Thyroid gland (tissue), 4 donors: ENCODE results near the gene FAM47B. TPM values are rescaled to one million over a fixed set of nuclear protein-coding genes. Genes with fewer than 3 reads are reported as not detected.

ENCODE experiments used
- DNase-seq, 2 donors: peaks; one replicate each; pipeline ENCODE4 v3.0.0-alpha.2; 2019
- H3K27ac ChIP-seq, 3 donors: fragments of 200-600 bp; sonication (generic); 1 replicate in 2 of 3; 2 replicates in 1 of 3; pipeline ENCODE4 v1.5.1; 2016 to 2019; ENCODE audit warnings: mild to moderate bottlenecking in 1 of 3, moderate library complexity in 1 of 3
- H3K27me3 ChIP-seq: fragments of 200-600 bp; sonication (generic); one replicate; pipeline ENCODE4 v1.5.1; 2019
- H3K36me3 ChIP-seq, 2 donors: fragments of 200-600 bp; sonication (generic); one replicate each; pipeline ENCODE4 v1.5.1; 2016 to 2019
- H3K4me1 ChIP-seq, 2 donors: fragments of 200-600 bp; sonication (generic); one replicate each; pipeline ENCODE4 v1.5.1; 2017 to 2019
- H3K4me3 ChIP-seq, 3 donors: fragments of 200-600 bp; sonication (generic); replicated peaks in 1 of 3; 1 replicate in 2 of 3; 2 replicates in 1 of 3; pipeline ENCODE4 v1.5.1; 2016; ENCODE audit warnings: mild to moderate bottlenecking in 1 of 3
- H3K9me3 ChIP-seq: fragments of 200-600 bp; sonication (generic); one replicate; pipeline ENCODE4 v1.5.1; 2017
- POLR2A ChIP-seq, 2 donors: fragments of 450-650 bp; IDR thresholded peaks; one replicate each; pipeline ENCODE4 v1.6.1; 2017; ENCODE audit warnings: antibody characterized with exemption in 2 of 2, mild to moderate bottlenecking in 2 of 2, moderate library complexity in 1 of 2
- WGBS, 2 donors: methylation state at CpG; one replicate each; pipeline ENCODE4 v1.1.5; 2017; 5-methylcytosine and 5-hydroxymethylcytosine counted together
- intact Hi-C: fragments of 100-400 bp; cut with DNase I; formaldehyde crosslinking; loops from one replicate; pipeline ENCODE4 v1.15.1; 2023
- total RNA-seq, 4 donors: library from RNA; depleted of rRNA; stranded (reverse); fragments of >200 nt; gene quantifications; one replicate each; pipeline ENCODE4 v1.2.3, GENCODE V29; 2016
- TF ChIP-seq, protein P1 (sequence below), 6 experiments: fragments of 200-600 bp in 3 of 6; fragments of 450-650 bp in 3 of 6; sonication (generic) in 3 of 6; IDR thresholded peaks; one replicate each; pipeline ENCODE4 v1.5.1; 2016 to 2019; ENCODE audit warnings: antibody characterized with exemption in 6 of 6, mild to moderate bottlenecking in 2 of 6, inconsistent platforms in 1 of 6, moderate library complexity in 1 of 6

FAM47B gene
- total RNA-seq, 4 donors from 2014 or later = not detected

DNA sequence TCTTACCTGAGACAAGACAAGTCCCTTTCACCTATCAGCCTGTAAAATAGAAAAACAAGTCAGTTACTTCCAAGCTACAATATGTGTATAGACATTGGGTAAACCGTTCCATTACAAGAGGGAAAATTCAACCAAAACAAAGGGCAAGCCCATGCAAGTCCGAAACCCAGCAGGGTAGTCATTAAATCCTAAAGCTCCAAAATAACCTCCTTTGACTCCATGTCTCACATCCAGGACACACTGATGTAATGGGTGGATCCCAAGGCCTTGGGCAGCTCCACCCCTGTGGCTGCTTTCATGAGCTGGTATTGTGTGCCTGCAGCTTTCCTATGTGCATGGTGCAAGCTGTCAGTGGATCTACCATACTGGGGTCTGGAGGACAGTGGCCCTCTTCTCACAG is 14.7 kb upstream of the FAM47B start:
- DNase-seq = no peak
- Histone ChIP-seq H3K4me1 (no peaks in the 10 kb centered on the region), H3K4me3 (no peak overlapping the region), H3K9me3 (no peaks in the 10 kb centered on the region), H3K27me3 (no peaks in the 10 kb centered on the region), H3K36me3 (no peaks in the 10 kb centered on the region), H3K27ac (no peak overlapping the region)
- WGBS, 2 donors = 91 to 100% methylated on average over 2 of the region's 2 CpGs
- TF ChIP-seq POLR2A (IDR thresholded peaks at IDR 0.05) = no peak
- TF ChIP-seq, protein P1, sequence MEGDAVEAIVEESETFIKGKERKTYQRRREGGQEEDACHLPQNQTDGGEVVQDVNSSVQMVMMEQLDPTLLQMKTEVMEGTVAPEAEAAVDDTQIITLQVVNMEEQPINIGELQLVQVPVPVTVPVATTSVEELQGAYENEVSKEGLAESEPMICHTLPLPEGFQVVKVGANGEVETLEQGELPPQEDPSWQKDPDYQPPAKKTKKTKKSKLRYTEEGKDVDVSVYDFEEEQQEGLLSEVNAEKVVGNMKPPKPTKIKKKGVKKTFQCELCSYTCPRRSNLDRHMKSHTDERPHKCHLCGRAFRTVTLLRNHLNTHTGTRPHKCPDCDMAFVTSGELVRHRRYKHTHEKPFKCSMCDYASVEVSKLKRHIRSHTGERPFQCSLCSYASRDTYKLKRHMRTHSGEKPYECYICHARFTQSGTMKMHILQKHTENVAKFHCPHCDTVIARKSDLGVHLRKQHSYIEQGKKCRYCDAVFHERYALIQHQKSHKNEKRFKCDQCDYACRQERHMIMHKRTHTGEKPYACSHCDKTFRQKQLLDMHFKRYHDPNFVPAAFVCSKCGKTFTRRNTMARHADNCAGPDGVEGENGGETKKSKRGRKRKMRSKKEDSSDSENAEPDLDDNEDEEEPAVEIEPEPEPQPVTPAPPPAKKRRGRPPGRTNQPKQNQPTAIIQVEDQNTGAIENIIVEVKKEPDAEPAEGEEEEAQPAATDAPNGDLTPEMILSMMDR (IDR thresholded peaks at IDR 0.05) = no peak
- intact Hi-C loops = no loop called here

DNA sequence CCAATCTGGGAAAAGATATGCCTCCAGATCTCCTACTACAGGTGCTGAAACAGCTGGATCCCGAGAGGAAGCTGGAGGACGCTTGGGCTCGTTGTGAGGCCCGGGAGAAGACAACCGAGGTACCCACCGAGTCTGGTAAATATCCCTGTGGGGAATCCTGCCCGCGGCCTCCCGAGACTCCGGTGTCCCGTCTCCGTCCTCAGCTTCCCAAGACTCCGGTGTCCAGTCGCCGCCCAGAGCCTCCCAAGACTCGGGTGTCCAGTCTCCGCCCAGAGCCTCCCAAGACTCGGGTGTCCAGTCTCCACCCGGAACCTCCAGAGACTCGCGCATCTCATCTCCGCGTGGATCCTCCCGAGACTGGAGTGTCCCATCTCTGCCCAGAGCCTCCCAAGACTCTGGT is 639 bp downstream of the FAM47B start:
- DNase-seq = no peak
- no peaks in the 10 kb centered on the region for H3K4me1 ChIP-seq
- no peaks in the 10 kb centered on the region for H3K36me3 ChIP-seq
- H3K27me3 ChIP-seq = no peaks in the 10 kb centered on the region
- WGBS, 2 donors = 92 to 94% methylated on average over 4 to 6 of the region's 24 CpGs
- intact Hi-C loops = no loop called here
- TF ChIP-seq POLR2A (IDR thresholded peaks at IDR 0.05) = no peak
- TF ChIP-seq, protein P1 (IDR thresholded peaks at IDR 0.05) = no peak
- no peak overlapping the region for H3K4me3 ChIP-seq
- H3K9me3 ChIP-seq = no peaks in the 10 kb centered on the region
- no peak overlapping the region for H3K27ac ChIP-seq

DNA sequence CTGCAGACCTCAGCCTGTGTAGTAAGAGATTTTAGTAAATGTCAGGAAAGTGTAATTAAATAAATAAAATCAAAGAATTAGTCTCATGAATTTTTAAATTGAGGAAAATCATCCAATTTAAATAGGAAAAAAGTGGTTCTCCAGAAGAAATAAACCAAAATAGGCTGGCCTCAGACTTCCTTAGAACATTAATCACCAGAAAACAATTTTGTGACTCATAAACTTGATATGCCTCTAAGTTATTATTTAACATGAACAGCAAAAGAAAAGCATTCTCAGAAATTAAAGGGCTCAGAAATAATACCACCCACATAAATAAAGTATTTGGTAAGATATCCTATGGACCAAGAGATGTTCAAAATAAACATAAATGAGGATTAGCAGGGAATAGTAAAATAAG is 14.3 kb downstream of the FAM47B start:
- no peak overlapping the region for H3K27ac ChIP-seq
- no peaks in the 10 kb centered on the region for H3K9me3 ChIP-seq
- H3K4me1 ChIP-seq = no peaks in the 10 kb centered on the region
- TF ChIP-seq, protein P1 (IDR thresholded peaks at IDR 0.05) = no peak
- no peak for TF ChIP-seq POLR2A (IDR thresholded peaks at IDR 0.05)
- DNase-seq = no peak
- no peaks in the 10 kb centered on the region for H3K27me3 ChIP-seq
- intact Hi-C loops = no loop called here
- no peak overlapping the region for H3K4me3 ChIP-seq
- no peaks in the 10 kb centered on the region for H3K36me3 ChIP-seq

DNA sequence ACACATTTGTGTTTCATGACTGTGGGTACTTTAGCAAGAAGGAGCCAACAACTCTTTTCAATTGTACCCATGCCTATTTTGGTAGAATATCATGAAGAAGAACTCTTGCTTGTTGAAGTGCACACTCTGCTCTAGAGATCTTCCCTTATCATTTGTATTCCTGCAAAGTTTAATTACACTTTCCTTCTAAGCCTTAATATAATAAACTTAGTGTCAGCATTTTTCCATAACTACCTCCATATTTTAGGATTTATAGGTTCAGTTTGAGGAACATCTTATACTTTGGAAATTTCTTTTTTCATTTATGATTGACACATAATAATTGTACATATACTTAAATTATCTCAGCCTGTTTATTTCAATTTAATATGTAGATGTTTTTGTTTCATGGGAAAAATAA is 19.1 kb downstream of the FAM47B start:
- no peak for TF ChIP-seq POLR2A (IDR thresholded peaks at IDR 0.05)
- TF ChIP-seq, protein P1 (IDR thresholded peaks at IDR 0.05) = no peak
- no peaks in the 10 kb centered on the region for H3K4me1 ChIP-seq
- H3K9me3 ChIP-seq = no peaks in the 10 kb centered on the region
- intact Hi-C loops = no loop called here
- no peak overlapping the region for H3K4me3 ChIP-seq
- no peak overlapping the region for H3K27ac ChIP-seq
- H3K36me3 ChIP-seq = no peaks in the 10 kb centered on the region
- no peaks in the 10 kb centered on the region for H3K27me3 ChIP-seq
- no peak for DNase-seq

DNA sequence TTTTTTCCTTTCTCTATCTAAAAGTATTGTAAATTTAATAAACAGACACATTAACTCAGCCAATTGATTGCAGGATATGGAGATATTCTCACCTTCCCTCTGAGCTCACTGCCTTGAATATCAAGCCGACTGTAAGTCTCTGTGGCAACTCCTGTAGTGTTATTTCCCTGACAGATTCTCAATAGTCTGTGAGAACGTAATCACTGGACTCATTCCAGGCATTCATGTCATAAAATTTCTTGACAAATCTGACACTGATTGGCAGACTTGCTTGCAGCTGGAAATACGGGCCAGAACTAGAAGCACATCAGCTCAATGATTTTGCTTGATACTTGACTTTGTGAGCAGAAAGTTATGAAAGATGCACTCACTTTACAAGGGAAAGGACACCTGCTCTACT is 29.6 kb downstream of the FAM47B start:
- no peaks in the 10 kb centered on the region for H3K4me1 ChIP-seq
- intact Hi-C loops = no loop called here
- H3K36me3 ChIP-seq = no peaks in the 10 kb centered on the region
- 56 to 79% methylated on average over 3 of the region's 3 CpGs for WGBS, 2 donors
- no peaks in the 10 kb centered on the region for H3K9me3 ChIP-seq
- H3K27me3 ChIP-seq = peaks cover 5% of the 10 kb centered on the region
- no peak for DNase-seq
- no peak overlapping the region for H3K27ac ChIP-seq
- H3K4me3 ChIP-seq = no peak overlapping the region
- TF ChIP-seq POLR2A (IDR thresholded peaks at IDR 0.05) = no peak
- TF ChIP-seq, protein P1 (IDR thresholded peaks at IDR 0.05) = no peak
